ENCODE data around the gene NCKAP1. TPM values are rescaled to one million over a fixed set of nuclear protein-coding genes. Genes with fewer than 3 reads are reported as not detected.

The NCKAP1 gene
- total and polyA plus RNA-seq, 10 of the 15 experiments (the other 5 are each of a cell fraction or from before 2014, with no cell fraction given): 0.11 to 1.5 (median 0.52) TPM

GRCh38 chr2:183078464-183079138, 40.3 kb upstream of the NCKAP1 start, which contains the start of gene DUSP19 (continued):
- TF ChIP-seq SMAD1 (IDR thresholded peaks at IDR 0.05; ENCODE audit: low read depth, partially characterized antibody): no peak
- no peak for TF ChIP-seq FOXM1 (IDR thresholded peaks at IDR 0.05; ENCODE audit: low read depth, low read length)
- TF ChIP-seq NFIC (IDR thresholded peaks at IDR 0.05; ENCODE audit: low read depth, low read length): no peak
- 0 out of 2 replicates have a peak, but pooled peaks have one; percentile 30 for TF ChIP-seq CBX5 (IDR thresholded peaks at IDR 0.05; ENCODE audit: low read depth)
- TF ChIP-seq CREB1 (IDR thresholded peaks at IDR 0.05; ENCODE audit: low read depth): peak; percentile 45; the same call in 1 of the 2 replicates
- no peak for TF ChIP-seq SMC3 (IDR thresholded peaks at IDR 0.05; ENCODE audit: borderline replicate concordance, low read length)
- TF ChIP-seq CBFB (IDR thresholded peaks at IDR 0.05; ENCODE audit: low read depth): peak; percentile 84
- no peak for TF ChIP-seq LARP7 (IDR thresholded peaks at IDR 0.05)
- peak; percentile 73 for TF ChIP-seq EED (IDR thresholded peaks at IDR 0.05; ENCODE audit: low read depth)
- no peak for TF ChIP-seq ESRRA (IDR thresholded peaks at IDR 0.05; ENCODE audit: low read length)
- TF ChIP-seq MYB (IDR thresholded peaks at IDR 0.05; ENCODE audit: borderline replicate concordance, low read depth, low read length): no peak
- no peak for TF ChIP-seq KDM1A (IDR thresholded peaks at IDR 0.05; ENCODE audit: borderline replicate concordance)

- Histone ChIP-seq H3K9ac (ENCODE audit: control insufficient read depth, insufficient read depth, low read length) (peak overlapping the region; percentile 57), H3K4me2 (ENCODE audit: control insufficient read depth, insufficient read depth) (peak overlapping the region; percentile 86), H3K36me3 (ENCODE audit: control insufficient read depth in 2 of 2, insufficient read depth in 2 of 2, low read length in 1 of 2) (no peaks in the 10 kb centered on the region), H3K27me3 (replicated peaks in 1 of 2; ENCODE audit: control insufficient read depth in 2 of 2, insufficient read depth in 2 of 2, low read length in 1 of 2) (no peaks in the 10 kb centered on the region; a peak in 1 of 4 replicates), H3K9me3 (replicated peaks; ENCODE audit: control insufficient read depth, insufficient read depth, low read length) (no peaks in the 10 kb centered on the region), H2AFZ (ENCODE audit: control insufficient read depth, low read depth, low read length) (peak overlapping the region; percentile 87), H3K4me1 (ENCODE audit: control insufficient read depth, insufficient read depth, low read length) (no peaks in the 10 kb centered on the region), H3K4me3 (peak overlapping the region; percentile 82), H4K20me1 (ENCODE audit: control insufficient read depth, insufficient read depth) (no peaks in the 10 kb centered on the region), H3K27ac (ENCODE audit: control insufficient read depth, insufficient read depth) (no peak overlapping the region), H3K79me2 (ENCODE audit: control insufficient read depth, insufficient read depth, low read length) (no peaks in the 10 kb centered on the region)
- 2% methylated on average over 8 of the region's 8 CpGs for WGBS (ENCODE audit: insufficient coverage, insufficient replicate concordance, low lambda C conversion rate, missing lambda C conversion rate)
- DNase-seq (ENCODE audit: low read depth, low spot score): no peak
- CTCF ChIA-PET: interaction anchor here (1.2 to 1.6 kb wide), 5 partner anchors 11 to 39 kb away, joined by 3 to 6 read pairs (median 5); no protein-coding TSS in a partner anchor
- SMC1A ChIA-PET (ENCODE audit: uncharacterized antibody, unreplicated experiment): interaction anchor here (1.2 to 2.6 kb wide), 4 partner anchors 11 to 49 kb away, joined by 4 to 11 read pairs (median 5); no protein-coding TSS in a partner anchor
- intact Hi-C loops (cut with micrococcal nuclease; ENCODE audit: unreplicated experiment) (no loop called here), in situ Hi-C loops (cut with MboI) (no loop called here)
- no peak for FAIRE-seq
- no TSS peak for BruUV-seq (replicated peaks)
- RAD21 ChIA-PET (ENCODE audit: unreplicated experiment): no interaction called here
- TF ChIP-seq ATF2 (IDR thresholded peaks at IDR 0.05; ENCODE audit: low read length) (no peak), MTA2 (IDR thresholded peaks at IDR 0.05; ENCODE audit: low read depth) (no peak), ZBTB40 (IDR thresholded peaks at IDR 0.05; ENCODE audit: borderline replicate concordance) (peak; percentile 18; the same call in 1 of the 2 replicates), EP300 (IDR thresholded peaks at IDR 0.05; ENCODE audit: borderline replicate concordance in 1 of 2, control insufficient read depth in 1 of 2, low read depth in 2 of 2, low read length in 2 of 2) (0 out of 4 replicates have a peak, but pooled peaks of 1 of the 2 experiments have one; percentile 5)
- POLR2A ChIA-PET: interaction anchor here (1.7 kb wide), 1 partner anchor 47 kb away, joined by 4 read pairs; no protein-coding TSS in a partner anchor
- ATAC-seq: no peak
These were observed 39.9 kb upstream of the NCKAP1 start for GRCh38 chr2:183078163-183078463.
